ENCODE results near the gene RETREG2. TPM values are rescaled to one million over a fixed set of nuclear protein-coding genes. Genes with fewer than 3 reads are reported as not detected.

Gene RETREG2
- 100 to 1,000 TPM; 122 to 138 TPM for total RNA-seq
- long read RNA-seq, full-length matches to known transcripts: 9 of 48 reads
- long read RNA-seq, partial matches to known transcripts: 36 of 48 reads
- long read RNA-seq, other reads (novel, unspliced or antisense): 3 of 48 reads

GRCh38 chr2:219177552-219178376 is at the start of gene RETREG2:
TSS of gene RETREG2 (plus strand) at chr2:219178275. CDS start at chr2:219178353, 78 bp downstream.
- ATAC-seq: peak; percentile 79
- intact Hi-C loops (cut with DNase I, micrococcal nuclease): no loop called here
- peak; percentile 89 to 91 for DNase-seq

GRCh38 chr2:219128396-219128795 is 49.7 kb upstream of the RETREG2 start:
- intact Hi-C loops (cut with DNase I, micrococcal nuclease): no loop called here
- DNase-seq (no peak), ATAC-seq (no peak)

GRCh38 chr2:219129589-219129988 is 48.5 kb upstream of the RETREG2 start:
- ATAC-seq (no peak), DNase-seq (no peak)
- intact Hi-C loops (cut with DNase I, micrococcal nuclease): no loop called here

- intact Hi-C loops (cut with DNase I, micrococcal nuclease): no loop called here
- DNase-seq: no peak
- ATAC-seq: no peak
These were observed 46.7 kb upstream of the RETREG2 start for GRCh38 chr2:219131327-219131726.

- DNase-seq (no peak), ATAC-seq (no peak)
- intact Hi-C loops (cut with DNase I, micrococcal nuclease): no loop called here
These were observed 46.3 kb upstream of the RETREG2 start for GRCh38 chr2:219131744-219132143.

GRCh38 chr2:219133976-219134375 is 44.1 kb upstream of the RETREG2 start:
- DNase-seq: no peak
- intact Hi-C loops (cut with DNase I, micrococcal nuclease): no loop called here
- ATAC-seq: no peak

GRCh38 chr2:219140722-219141121 is 37.4 kb upstream of the RETREG2 start:
- ATAC-seq (peak; percentile 81), DNase-seq (no peak)
- intact Hi-C loops (cut with DNase I, micrococcal nuclease): loop anchor here in 1 of 2 donors (10.0 kb wide), 1 partner anchor 86 kb away; no protein-coding TSS in a partner anchor

- intact Hi-C loops (cut with DNase I, micrococcal nuclease): loop anchor here in 1 of 2 donors (10.0 kb wide), 1 partner anchor 88 kb away; no protein-coding TSS in a partner anchor
- DNase-seq: no peak
- ATAC-seq: no peak
These were observed 35.7 kb upstream of the RETREG2 start for GRCh38 chr2:219142329-219142728.

- intact Hi-C loops (cut with DNase I, micrococcal nuclease): loop anchor here (10.0 kb wide), 2 partner anchors 95 to 125 kb away; no protein-coding TSS in a partner anchor
- no peak for DNase-seq
- ATAC-seq: peak; percentile 19
These were observed 28.4 kb upstream of the RETREG2 start for GRCh38 chr2:219149667-219150066.

GRCh38 chr2:219155054-219155644 is 22.9 kb upstream of the RETREG2 start:
- ATAC-seq (peak; percentile 75), DNase-seq (no peak)
- intact Hi-C loops (cut with DNase I, micrococcal nuclease): loop anchor here in 1 of 2 donors (10.0 kb wide), 2 partner anchors 100 to 130 kb away; no protein-coding TSS in a partner anchor

- no peak for ATAC-seq
- DNase-seq: no peak
- intact Hi-C loops (cut with DNase I, micrococcal nuclease): loop anchor here in 1 of 2 donors (10.0 kb wide), 2 partner anchors 103 to 133 kb away; no protein-coding TSS in a partner anchor
These were observed 20.7 kb upstream of the RETREG2 start for GRCh38 chr2:219157396-219157795.

GRCh38 chr2:219158025-219158424 is 20.1 kb upstream of the RETREG2 start:
- ATAC-seq (no peak), DNase-seq (no peak)
- intact Hi-C loops (cut with DNase I, micrococcal nuclease): loop anchor here in 1 of 2 donors (10.0 kb wide), 2 partner anchors 103 to 133 kb away; no protein-coding TSS in a partner anchor

GRCh38 chr2:219158586-219158985 is 19.5 kb upstream of the RETREG2 start:
- DNase-seq: no peak
- intact Hi-C loops (cut with DNase I, micrococcal nuclease): loop anchor here in 1 of 2 donors (10.0 kb wide), 2 partner anchors 104 to 134 kb away; no protein-coding TSS in a partner anchor
- ATAC-seq: no peak

GRCh38 chr2:219159771-219160185 is 18.3 kb upstream of the RETREG2 start:
- intact Hi-C loops (cut with DNase I, micrococcal nuclease): loop anchor here (2.0 to 10.0 kb wide), 4 partner anchors 105 to 139 kb away; no protein-coding TSS in a partner anchor
- no peak for ATAC-seq
- DNase-seq: no peak

GRCh38 chr2:219160186-219161017 is 17.7 kb upstream of the RETREG2 start, which contains the start of gene NHEJ1:
TSS of gene NHEJ1 (minus strand) at chr2:219160815. CDS start at chr2:219158362, 2,453 bp downstream.
- peak; percentile 96 for ATAC-seq
- peak; percentile 98 to 99 for DNase-seq
- intact Hi-C loops (cut with DNase I, micrococcal nuclease): loop anchor here (2.0 to 10.0 kb wide), 2 partner anchors 134 to 138 kb away; no protein-coding TSS in a partner anchor

- intact Hi-C loops (cut with DNase I, micrococcal nuclease): loop anchor here (2.0 to 10.0 kb wide), 2 partner anchors 134 to 138 kb away; no protein-coding TSS in a partner anchor
- ATAC-seq: no peak
- no peak for DNase-seq
These were observed 17.0 kb upstream of the RETREG2 start for GRCh38 chr2:219161097-219161496.

GRCh38 chr2:219163156-219163555 is 14.9 kb upstream of the RETREG2 start:
- DNase-seq (no peak), ATAC-seq (no peak)
- intact Hi-C loops (cut with DNase I, micrococcal nuclease): loop anchor here in 1 of 2 donors (10.0 kb wide), 1 partner anchor 132 kb away; no protein-coding TSS in a partner anchor
